Measurements from ENCODE around the gene DUSP3.

- TF ChIP-seq CTCF (IDR thresholded peaks at IDR 0.05) (no peak), POLR2A (IDR thresholded peaks at IDR 0.05) (no peak), POLR2AphosphoS5 (IDR thresholded peaks at IDR 0.05) (no peak)
Observed at GRCh38 chr17:43741636-43742035, 37.1 kb downstream of the DUSP3 start.
